IMR-90 (cell line): ENCODE results near the gene SLC6A3. TPM values are rescaled to one million over a fixed set of nuclear protein-coding genes. Genes with fewer than 3 reads are reported as not detected.

Experiments
- ATAC-seq: fragments of 200-7000 bp; cut with Tn5 transposase; 2 replicates; pipeline ENCODE4 v1.9.1; 2020; ENCODE audit warnings: low read depth, mild to moderate bottlenecking, moderate library complexity
- BruUV-seq: library from RNA; stranded (reverse); fragments of 400-500 nt; replicated peaks from 2 replicates; lab custom pipeline; 2021; lab: Mats Ljungman, UMichigan
- CTCF ChIA-PET: fragments of 300-600 bp; formaldehyde crosslinking; extraction: SDS; loops from one replicate; lab custom pipeline; 2021; ENCODE audit warnings: antibody characterized with exemption; lab: Yijun Ruan, JAX
- POLR2A ChIA-PET: fragments of 300-600 bp; sonication (Branson Sonifier 250); formaldehyde crosslinking; loops from one replicate; lab custom pipeline; 2022; ENCODE audit warnings: antibody characterized with exemption; ENCODE audit not compliant: unreplicated experiment; lab: Charles Lee
- DNase-seq: peaks from one replicate; pipeline ENCODE4 v3.0.0; 2013
- H2AFZ ChIP-seq: replicated peaks from 2 replicates; pipeline ENCODE3; 2013; ENCODE audit warnings: low read length, mild to moderate bottlenecking; ENCODE audit not compliant: poor library complexity
- H2AK5ac ChIP-seq: 2 replicates; pipeline ENCODE4 v1.6.1; 2013; ENCODE audit warnings: low read depth, low read length, inconsistent platforms
- H2AK9ac ChIP-seq: replicated peaks from 2 replicates; pipeline ENCODE3; 2013; ENCODE audit warnings: mild to moderate bottlenecking, low read depth, low read length, moderate library complexity; ENCODE audit not compliant: poor library complexity
- H2BK120ac ChIP-seq: 2 replicates; pipeline ENCODE4 v1.6.1; 2013; ENCODE audit warnings: low read depth, low read length, inconsistent platforms
- H2BK15ac ChIP-seq: 3 replicates; pipeline ENCODE4 v1.6.1; 2013; ENCODE audit warnings: low read depth, low read length, inconsistent platforms
- H2BK20ac ChIP-seq: 2 replicates; pipeline ENCODE4 v1.6.1; 2013; ENCODE audit warnings: low read depth, mild to moderate bottlenecking, inconsistent platforms, low read length, moderate library complexity
- H2BK5ac ChIP-seq: 2 replicates; pipeline ENCODE4 v1.6.1; 2013; ENCODE audit warnings: mild to moderate bottlenecking, low read depth, low read length, inconsistent platforms; ENCODE audit not compliant: poor library complexity, severe bottlenecking
- H3K14ac ChIP-seq: replicated peaks from 2 replicates; pipeline ENCODE4 v1.6.1; 2013; ENCODE audit warnings: low read depth, low read length, inconsistent platforms
- H3K18ac ChIP-seq: 2 replicates; pipeline ENCODE4 v1.6.1; 2013; ENCODE audit warnings: low read depth, low read length, control low read depth
- H3K23ac ChIP-seq: 2 replicates; pipeline ENCODE4 v1.6.1; 2013; ENCODE audit warnings: low read depth, low read length, inconsistent platforms
- H3K27ac ChIP-seq: 2 replicates; pipeline ENCODE4 v1.5.1; 2013; ENCODE audit warnings: mild to moderate bottlenecking, control low read depth, low read length; ENCODE audit not compliant: insufficient read depth
- H3K27me3 ChIP-seq: 2 replicates; pipeline ENCODE4 v1.6.1; 2013; ENCODE audit warnings: low read length; ENCODE audit not compliant: control insufficient read depth, insufficient read depth
- H3K36me3 ChIP-seq: 2 replicates; pipeline ENCODE4 v1.6.1; 2013; ENCODE audit warnings: low read length, mixed read lengths; ENCODE audit not compliant: control insufficient read depth, insufficient read depth
- H3K4ac ChIP-seq: 2 replicates; pipeline ENCODE4 v1.6.1; 2013; ENCODE audit warnings: low read depth, low read length, inconsistent platforms
- H3K4me1 ChIP-seq: 2 replicates; pipeline ENCODE4 v1.6.1; 2013; ENCODE audit warnings: low read length, mixed read lengths; ENCODE audit not compliant: control insufficient read depth, insufficient read depth
- H3K4me2 ChIP-seq: 2 replicates; pipeline ENCODE4 v1.6.1; 2013; ENCODE audit warnings: low read depth, mild to moderate bottlenecking, control low read depth, low read length, moderate library complexity
- H3K4me3 ChIP-seq: 2 replicates; pipeline ENCODE4 v1.5.1; 2013; ENCODE audit warnings: low read depth, mild to moderate bottlenecking, control low read depth, low read length, moderate library complexity; ENCODE audit not compliant: insufficient read depth
- H3K56ac ChIP-seq: 2 replicates; pipeline ENCODE4 v1.6.1; 2013; ENCODE audit warnings: low read length, inconsistent platforms; ENCODE audit not compliant: insufficient read depth; ENCODE audit errors: extremely low read depth
- H3K79me1 ChIP-seq, 2 experiments: 2 replicates each; pipeline ENCODE4 v1.6.1; 2013; ENCODE audit warnings: low read length in 2 of 2, inconsistent platforms in 1 of 2, low read depth in 1 of 2
- H3K9ac ChIP-seq: 2 replicates; pipeline ENCODE4 v1.6.1; 2013; ENCODE audit warnings: low read depth, low read length, control low read depth
- H3K9me1 ChIP-seq: 2 replicates; pipeline ENCODE4 v1.6.1; 2013; ENCODE audit warnings: low read length, inconsistent platforms; ENCODE audit not compliant: insufficient read depth
- H3K9me3 ChIP-seq: 2 replicates; pipeline ENCODE4 v1.6.1; 2013; ENCODE audit warnings: low read length; ENCODE audit not compliant: control insufficient read depth, insufficient read depth
- H4K20me1 ChIP-seq: 2 replicates; pipeline ENCODE4 v1.6.1; 2013; ENCODE audit warnings: low read length, inconsistent platforms; ENCODE audit not compliant: insufficient read depth
- H4K5ac ChIP-seq: 2 replicates; pipeline ENCODE4 v1.6.1; 2013; ENCODE audit warnings: mild to moderate bottlenecking, low read depth, low read length, control low read depth
- H4K8ac ChIP-seq, 2 experiments: 2 replicates each; pipeline ENCODE4 v1.6.1; 2013; ENCODE audit warnings: low read depth in 2 of 2, low read length in 2 of 2, control low read depth in 1 of 2, inconsistent platforms in 1 of 2
- H4K91ac ChIP-seq: 2 replicates; pipeline ENCODE4 v1.6.1; 2013; ENCODE audit warnings: low read depth, low read length, inconsistent platforms; ENCODE audit not compliant: insufficient read depth
- BHLHE40 ChIP-seq: fragments of 150-350 bp; IDR thresholded peaks from 2 replicates; pipeline ENCODE4 v1.6.1; 2016; ENCODE audit warnings: mild to moderate bottlenecking, low read depth, low read length
- CEBPB ChIP-seq: IDR thresholded peaks from 2 replicates; pipeline ENCODE4 v1.6.1; 2012; ENCODE audit warnings: low read depth, low read length, improper control_type of control experiment
- CHD1 ChIP-seq: IDR thresholded peaks from 2 replicates; pipeline ENCODE4 v1.6.1; 2012; ENCODE audit warnings: low read depth, low read length, improper control_type of control experiment
- FOS ChIP-seq: fragments of 150-350 bp; IDR thresholded peaks from 2 replicates; pipeline ENCODE4 v1.6.1; 2016; ENCODE audit warnings: low read depth, low read length
- MAFK ChIP-seq: IDR thresholded peaks from 2 replicates; pipeline ENCODE4 v1.6.1; 2012; ENCODE audit warnings: low read depth, low read length, improper control_type of control experiment
- MAZ ChIP-seq: IDR thresholded peaks from 2 replicates; pipeline ENCODE4 v1.6.1; 2012; ENCODE audit warnings: low read depth, mild to moderate bottlenecking, low read length, improper control_type of control experiment, moderate library complexity, borderline replicate concordance
- MXI1 ChIP-seq: IDR thresholded peaks from 2 replicates; pipeline ENCODE4 v1.6.1; 2012; ENCODE audit warnings: low read depth, mild to moderate bottlenecking, low read length, moderate library complexity, borderline replicate concordance
- NFE2L2 ChIP-seq: fragments of 150-350 bp; IDR thresholded peaks from 2 replicates; pipeline ENCODE4 v1.6.1; 2016; ENCODE audit warnings: low read depth, mild to moderate bottlenecking, low read length
- POLR2A ChIP-seq: IDR thresholded peaks from 2 replicates; pipeline ENCODE4 v1.6.1; 2012; ENCODE audit warnings: mild to moderate bottlenecking, low read depth, low read length
- RAD21 ChIP-seq: IDR thresholded peaks from 2 replicates; pipeline ENCODE4 v1.6.1; 2012; ENCODE audit warnings: low read length, improper control_type of control experiment
- RCOR1 ChIP-seq: IDR thresholded peaks from 2 replicates; pipeline ENCODE4 v1.6.1; 2012; ENCODE audit warnings: mild to moderate bottlenecking, low read length, improper control_type of control experiment; ENCODE audit not compliant: insufficient replicate concordance
- RFX5 ChIP-seq: IDR thresholded peaks from 2 replicates; pipeline ENCODE4 v1.8.0; 2012; ENCODE audit warnings: low read depth, mild to moderate bottlenecking, low read length, moderate library complexity
- SMC3 ChIP-seq: fragments of 150-350 bp; IDR thresholded peaks from 2 replicates; pipeline ENCODE4 v1.6.1; 2016; ENCODE audit warnings: low read depth, mild to moderate bottlenecking, antibody characterized with exemption, low read length, moderate library complexity
- WGBS, 2 experiments: methylation state at CpG; one replicate each; pipeline versions ENCODE4 v1.1.5 to v1.1.7; 2013; ENCODE audit warnings: missing lambda C conversion rate in 2 of 2; ENCODE audit not compliant: insufficient read length in 1 of 2; ENCODE audit errors: extremely low coverage in 2 of 2; 5-methylcytosine and 5-hydroxymethylcytosine counted together
- dilution Hi-C: fragments of 300-500 bp; cut with HindIII; formaldehyde crosslinking; loops from one replicate; pipeline ENCODE4 v1.14.3; 2018; ENCODE audit warnings: low sequenced_read_pairs; ENCODE audit not compliant: unreplicated experiment
- in situ Hi-C: fragments of 300-500 bp; cut with MboI; formaldehyde crosslinking; loops from 3 replicates; pipeline ENCODE4 v1.14.3; 2019; ENCODE audit warnings: low sequenced_read_pairs, inconsistent platforms, mixed read lengths
- intact Hi-C: fragments of 100-400 bp; cut with micrococcal nuclease; formaldehyde crosslinking; loops from 2 replicates; pipeline ENCODE4 v1.10.0; 2022
- polyA plus RNA-seq, 3 experiments: library from polyadenylated mRNA; depleted of rRNA; stranded (reverse); fragments of >200 nt; gene quantifications; 2 replicates each; pipeline ENCODE4 v1.2.3, GENCODE V29; 2012; ENCODE audit warnings: low replicate concordance in 1 of 3
- total RNA-seq: library from RNA; depleted of rRNA; stranded (reverse); fragments of >200 nt; gene quantifications from 2 replicates; pipeline ENCODE4 v1.2.3, GENCODE V29; 2012
- TF ChIP-seq, protein P1 (sequence below): fragments of 150-350 bp; IDR thresholded peaks from 2 replicates; pipeline ENCODE4 v1.6.1; 2017; ENCODE audit warnings: mild to moderate bottlenecking, antibody characterized with exemption, low read length, low read depth
- TF ChIP-seq, protein P2 (sequence below): conservative IDR thresholded peaks from 2 replicates; pipeline ENCODE4 v1.5.1; 2012; ENCODE audit warnings: mild to moderate bottlenecking, low read depth, low read length, improper control_type of control experiment
- TF ChIP-seq, protein P3 (sequence below): fragments of 150-350 bp; IDR thresholded peaks from 2 replicates; pipeline ENCODE4 v1.6.1; 2016; ENCODE audit warnings: low read depth, mild to moderate bottlenecking, low read length, moderate library complexity, borderline replicate concordance

Gene SLC6A3
- total and polyA plus RNA-seq, 2 of the 4 experiments (the other 2 are of a cell fraction): not detected

DNA sequence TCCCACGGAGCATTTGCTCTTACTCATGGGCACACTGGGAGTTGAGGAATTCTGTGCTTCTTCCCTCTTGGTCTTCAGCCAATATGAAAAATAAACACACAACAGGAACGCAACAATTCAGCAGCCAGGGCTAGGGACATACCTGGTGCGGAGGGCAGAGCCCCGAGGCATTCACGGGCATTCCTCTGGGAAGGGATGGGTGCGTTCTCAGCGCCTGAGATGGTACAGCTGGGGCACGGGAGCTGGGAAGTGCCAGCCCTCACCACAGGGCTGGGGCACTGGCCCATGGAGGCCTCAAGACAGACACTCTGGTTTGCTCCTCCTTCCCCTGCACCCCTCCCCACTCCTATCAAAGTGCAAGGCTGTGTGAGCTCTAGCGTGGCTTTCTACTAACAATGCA, 2.1 kb downstream of the SLC6A3 start:
- H2AK5ac ChIP-seq: no peak overlapping the region
- H3K27me3 ChIP-seq: peaks cover 61% of the 10 kb centered on the region
- dilution Hi-C loops (no loop called here), in situ Hi-C loops (no loop called here), intact Hi-C loops (no loop called here)
- H3K23ac ChIP-seq: no peak overlapping the region
- no peaks in the 10 kb centered on the region for H4K20me1 ChIP-seq
- ChIA-PET CTCF (no interaction called here), POLR2A (no interaction called here)
- H3K4ac ChIP-seq: no peak overlapping the region
- no peak overlapping the region for H4K91ac ChIP-seq
- H3K9me3 ChIP-seq: peaks cover 5% of the 10 kb centered on the region; the same call in 1 of the 2 replicates
- no peaks in the 10 kb centered on the region for H3K79me1 ChIP-seq
- H2BK120ac ChIP-seq: no peak overlapping the region
- TF ChIP-seq MAZ (no peak), CHD1 (no peak), CEBPB (no peak), SMC3 (no peak), NFE2L2 (no peak), RAD21 (no peak), FOS (no peak), BHLHE40 (no peak), POLR2A (no peak), RFX5 (no peak), RCOR1 (no peak), MAFK (no peak), MXI1 (no peak)
- TF ChIP-seq, protein P1, sequence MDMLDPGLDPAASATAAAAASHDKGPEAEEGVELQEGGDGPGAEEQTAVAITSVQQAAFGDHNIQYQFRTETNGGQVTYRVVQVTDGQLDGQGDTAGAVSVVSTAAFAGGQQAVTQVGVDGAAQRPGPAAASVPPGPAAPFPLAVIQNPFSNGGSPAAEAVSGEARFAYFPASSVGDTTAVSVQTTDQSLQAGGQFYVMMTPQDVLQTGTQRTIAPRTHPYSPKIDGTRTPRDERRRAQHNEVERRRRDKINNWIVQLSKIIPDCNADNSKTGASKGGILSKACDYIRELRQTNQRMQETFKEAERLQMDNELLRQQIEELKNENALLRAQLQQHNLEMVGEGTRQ: no peak
- TF ChIP-seq, protein P2, sequence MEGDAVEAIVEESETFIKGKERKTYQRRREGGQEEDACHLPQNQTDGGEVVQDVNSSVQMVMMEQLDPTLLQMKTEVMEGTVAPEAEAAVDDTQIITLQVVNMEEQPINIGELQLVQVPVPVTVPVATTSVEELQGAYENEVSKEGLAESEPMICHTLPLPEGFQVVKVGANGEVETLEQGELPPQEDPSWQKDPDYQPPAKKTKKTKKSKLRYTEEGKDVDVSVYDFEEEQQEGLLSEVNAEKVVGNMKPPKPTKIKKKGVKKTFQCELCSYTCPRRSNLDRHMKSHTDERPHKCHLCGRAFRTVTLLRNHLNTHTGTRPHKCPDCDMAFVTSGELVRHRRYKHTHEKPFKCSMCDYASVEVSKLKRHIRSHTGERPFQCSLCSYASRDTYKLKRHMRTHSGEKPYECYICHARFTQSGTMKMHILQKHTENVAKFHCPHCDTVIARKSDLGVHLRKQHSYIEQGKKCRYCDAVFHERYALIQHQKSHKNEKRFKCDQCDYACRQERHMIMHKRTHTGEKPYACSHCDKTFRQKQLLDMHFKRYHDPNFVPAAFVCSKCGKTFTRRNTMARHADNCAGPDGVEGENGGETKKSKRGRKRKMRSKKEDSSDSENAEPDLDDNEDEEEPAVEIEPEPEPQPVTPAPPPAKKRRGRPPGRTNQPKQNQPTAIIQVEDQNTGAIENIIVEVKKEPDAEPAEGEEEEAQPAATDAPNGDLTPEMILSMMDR: no peak
- TF ChIP-seq, protein P3, sequence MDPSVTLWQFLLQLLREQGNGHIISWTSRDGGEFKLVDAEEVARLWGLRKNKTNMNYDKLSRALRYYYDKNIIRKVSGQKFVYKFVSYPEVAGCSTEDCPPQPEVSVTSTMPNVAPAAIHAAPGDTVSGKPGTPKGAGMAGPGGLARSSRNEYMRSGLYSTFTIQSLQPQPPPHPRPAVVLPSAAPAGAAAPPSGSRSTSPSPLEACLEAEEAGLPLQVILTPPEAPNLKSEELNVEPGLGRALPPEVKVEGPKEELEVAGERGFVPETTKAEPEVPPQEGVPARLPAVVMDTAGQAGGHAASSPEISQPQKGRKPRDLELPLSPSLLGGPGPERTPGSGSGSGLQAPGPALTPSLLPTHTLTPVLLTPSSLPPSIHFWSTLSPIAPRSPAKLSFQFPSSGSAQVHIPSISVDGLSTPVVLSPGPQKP: no peak
- no TSS peak for BruUV-seq
- no peak overlapping the region for H3K14ac ChIP-seq
- H3K36me3 ChIP-seq: no peaks in the 10 kb centered on the region
- no peak overlapping the region for H2BK20ac ChIP-seq
- 71% methylated on average over 1 of the region's 9 CpGs; no CpG with 5 or more reads in 1 of the 2 experiments for WGBS, 2 experiments
- H2BK5ac ChIP-seq: no peak overlapping the region
- H3K18ac ChIP-seq: no peak overlapping the region
- H3K4me3 ChIP-seq: no peak overlapping the region
- H4K8ac ChIP-seq: no peak overlapping the region
- H2AFZ ChIP-seq: no peak overlapping the region
- DNase-seq (no peak), ATAC-seq (no peak)
- H4K5ac ChIP-seq: no peak overlapping the region
- no peak overlapping the region for H2AK9ac ChIP-seq
- H3K4me1 ChIP-seq: no peaks in the 10 kb centered on the region
- no peak overlapping the region for H3K9ac ChIP-seq
- no peaks in the 10 kb centered on the region for H3K9me1 ChIP-seq
- no peak overlapping the region for H3K56ac ChIP-seq
- no peak overlapping the region for H2BK15ac ChIP-seq
- no peak overlapping the region for H3K4me2 ChIP-seq
- no peak overlapping the region for H3K27ac ChIP-seq
